ENCODE data around the gene APOL1. TPM values are rescaled to one million over a fixed set of nuclear protein-coding genes. Genes with fewer than 3 reads are reported as not detected.

Gene APOL1
- total and polyA plus RNA-seq, 2 donors (not counting 1 experiment from before 2014, with no cell fraction given), result 3.3 to 11.2 TPM

DNA sequence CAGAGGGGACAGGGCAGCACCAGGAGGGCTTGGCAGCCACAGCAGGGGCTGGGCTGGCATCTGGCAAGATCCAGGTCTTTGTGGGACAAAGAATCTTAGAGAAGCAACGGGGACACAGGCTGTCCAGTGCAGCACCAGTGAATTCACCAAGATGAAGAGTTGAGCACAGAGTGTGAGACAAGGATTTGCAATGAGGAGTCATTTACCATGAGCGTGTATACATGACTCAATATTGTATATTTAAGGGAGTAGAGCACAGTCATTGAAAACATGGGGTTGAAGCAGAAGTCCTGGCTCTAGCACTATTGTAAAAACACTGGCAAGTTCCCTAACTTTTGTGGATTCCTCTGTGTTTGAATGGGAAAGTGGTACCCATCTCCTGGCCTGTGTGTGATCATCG, 3.5 kb downstream of the APOL1 start:
- POLR2A ChIA-PET, result no interaction called here
- H2AFZ ChIP-seq (ENCODE audit: insufficient read depth, low read depth, low read length, poor library complexity, severe bottlenecking), result no peak overlapping the region

DNA sequence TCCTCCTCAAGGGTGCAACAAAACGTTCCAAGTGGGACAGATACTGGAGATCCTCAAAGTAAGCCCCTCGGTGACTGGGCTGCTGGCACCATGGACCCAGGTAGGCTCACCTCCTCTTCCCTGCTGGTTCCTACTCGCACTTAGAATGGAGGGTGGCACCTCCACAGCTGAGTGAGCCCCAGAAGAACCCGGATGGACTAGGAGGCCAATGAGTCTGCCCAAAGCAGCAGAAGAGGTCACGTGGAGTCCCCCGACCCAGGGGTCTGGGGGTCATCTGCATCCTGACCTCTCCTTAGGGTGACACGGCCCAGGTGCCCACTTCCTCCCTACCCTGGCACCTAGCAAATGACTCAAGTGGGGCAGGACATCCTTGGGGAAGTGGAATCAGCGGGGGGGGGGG, 4.4 kb downstream of the APOL1 start:
- no peak for ATAC-seq (ENCODE audit: low read depth)

More for the DNA sequence above, 3.5 kb downstream of the APOL1 start:
- H3K79me2 ChIP-seq (ENCODE audit: control insufficient read depth, insufficient read depth, low read length), result peaks cover 16% of the 10 kb centered on the region
- CTCF ChIA-PET, result no interaction called here
- no peak overlapping the region for H3K4me2 ChIP-seq (replicated peaks; ENCODE audit: low read depth, low read length, poor library complexity, severe bottlenecking)
- Mint-ChIP-seq H3K27ac (no peak overlapping the region), H3K27me3 (no peaks in the 10 kb centered on the region), H3K4me1 (peaks cover 40% of the 10 kb centered on the region), H3K4me3 (no peak overlapping the region), H3K9me3 (ENCODE audit: insufficient read depth) (no peaks in the 10 kb centered on the region)
- no peak overlapping the region for H3K9ac ChIP-seq (ENCODE audit: low read length)
- no peak overlapping the region for H3K27ac ChIP-seq (ENCODE audit: low read length in 2 of 2)
- no peaks in the 10 kb centered on the region for H4K20me1 ChIP-seq (ENCODE audit: control insufficient read depth, insufficient read depth, low read length, poor library complexity, severe bottlenecking)
- no peak for ATAC-seq (ENCODE audit: low read depth)
- no peak overlapping the region for H3K4me3 ChIP-seq (ENCODE audit: control extremely low read depth in 1 of 5, extremely low read depth in 1 of 5, insufficient read depth in 1 of 5, low read depth in 2 of 5, low read length in 4 of 5)
- no peak for DNase-seq
- H3K36me3 ChIP-seq (replicated peaks in 1 of 2; ENCODE audit: control extremely low read depth in 1 of 2, control insufficient read depth in 1 of 2, extremely low read depth in 1 of 2, insufficient read depth in 2 of 2, low read length in 1 of 2), result peaks cover 0 to 16% of the 10 kb centered on the region in 2 experiments
- intact Hi-C loops (cut with micrococcal nuclease), result no loop called here
- WGBS (ENCODE audit: insufficient coverage), result 88% methylated on average over 2 of the region's 3 CpGs
- no peak for TF ChIP-seq EZH2 (IDR thresholded peaks at IDR 0.05; ENCODE audit: borderline replicate concordance, insufficient read depth, low read depth, low read length, poor library complexity, severe bottlenecking)
- no peaks in the 10 kb centered on the region for H3K9me3 ChIP-seq (ENCODE audit: control extremely low read depth in 1 of 3, control insufficient read depth in 2 of 3, insufficient read depth in 1 of 3, low read length in 2 of 3)
- H3K27me3 ChIP-seq (replicated peaks in 1 of 4; ENCODE audit: control extremely low read depth in 1 of 4, control insufficient read depth in 3 of 4, insufficient read depth in 4 of 4, low read length in 3 of 4), result no peaks in the 10 kb centered on the region
- H3K4me1 ChIP-seq (ENCODE audit: control insufficient read depth in 2 of 2, insufficient read depth in 2 of 2, low read length in 2 of 2), result peaks cover 17 to 27% of the 10 kb centered on the region in 2 donors

More for the DNA sequence above, 4.4 kb downstream of the APOL1 start:
- Mint-ChIP-seq H3K9me3 (ENCODE audit: insufficient read depth) (no peaks in the 10 kb centered on the region), H3K4me3 (no peak overlapping the region), H3K4me1 (peaks cover 38% of the 10 kb centered on the region), H3K27me3 (no peaks in the 10 kb centered on the region), H3K27ac (no peak overlapping the region)
- TF ChIP-seq EZH2 (IDR thresholded peaks at IDR 0.05; ENCODE audit: borderline replicate concordance, insufficient read depth, low read depth, low read length, poor library complexity, severe bottlenecking), result no peak
- TF ChIP-seq, protein P1, sequence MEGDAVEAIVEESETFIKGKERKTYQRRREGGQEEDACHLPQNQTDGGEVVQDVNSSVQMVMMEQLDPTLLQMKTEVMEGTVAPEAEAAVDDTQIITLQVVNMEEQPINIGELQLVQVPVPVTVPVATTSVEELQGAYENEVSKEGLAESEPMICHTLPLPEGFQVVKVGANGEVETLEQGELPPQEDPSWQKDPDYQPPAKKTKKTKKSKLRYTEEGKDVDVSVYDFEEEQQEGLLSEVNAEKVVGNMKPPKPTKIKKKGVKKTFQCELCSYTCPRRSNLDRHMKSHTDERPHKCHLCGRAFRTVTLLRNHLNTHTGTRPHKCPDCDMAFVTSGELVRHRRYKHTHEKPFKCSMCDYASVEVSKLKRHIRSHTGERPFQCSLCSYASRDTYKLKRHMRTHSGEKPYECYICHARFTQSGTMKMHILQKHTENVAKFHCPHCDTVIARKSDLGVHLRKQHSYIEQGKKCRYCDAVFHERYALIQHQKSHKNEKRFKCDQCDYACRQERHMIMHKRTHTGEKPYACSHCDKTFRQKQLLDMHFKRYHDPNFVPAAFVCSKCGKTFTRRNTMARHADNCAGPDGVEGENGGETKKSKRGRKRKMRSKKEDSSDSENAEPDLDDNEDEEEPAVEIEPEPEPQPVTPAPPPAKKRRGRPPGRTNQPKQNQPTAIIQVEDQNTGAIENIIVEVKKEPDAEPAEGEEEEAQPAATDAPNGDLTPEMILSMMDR (IDR thresholded peaks at IDR 0.05), result no peak
- intact Hi-C loops (cut with micrococcal nuclease), result no loop called here
- Histone ChIP-seq H3K36me3 (replicated peaks in 1 of 2; ENCODE audit: control extremely low read depth in 1 of 2, control insufficient read depth in 1 of 2, extremely low read depth in 1 of 2, insufficient read depth in 2 of 2, low read length in 1 of 2) (peaks cover 0 to 21% of the 10 kb centered on the region in 2 experiments), H3K27ac (ENCODE audit: low read length in 2 of 2) (no peak overlapping the region), H3K4me1 (ENCODE audit: control insufficient read depth in 2 of 2, insufficient read depth in 2 of 2, low read length in 2 of 2) (peaks cover 17 to 27% of the 10 kb centered on the region in 2 donors), H4K20me1 (ENCODE audit: control insufficient read depth, insufficient read depth, low read length, poor library complexity, severe bottlenecking) (no peaks in the 10 kb centered on the region), H3K9ac (ENCODE audit: low read length) (no peak overlapping the region), H3K27me3 (replicated peaks in 1 of 4; ENCODE audit: control extremely low read depth in 1 of 4, control insufficient read depth in 3 of 4, insufficient read depth in 4 of 4, low read length in 3 of 4) (no peaks in the 10 kb centered on the region), H3K79me2 (ENCODE audit: control insufficient read depth, insufficient read depth, low read length) (peaks cover 16% of the 10 kb centered on the region), H3K4me3 (ENCODE audit: control extremely low read depth in 1 of 5, extremely low read depth in 1 of 5, insufficient read depth in 1 of 5, low read depth in 2 of 5, low read length in 4 of 5) (no peak overlapping the region), H3K9me3 (ENCODE audit: control extremely low read depth in 1 of 3, control insufficient read depth in 2 of 3, insufficient read depth in 1 of 3, low read length in 2 of 3) (no peaks in the 10 kb centered on the region), H3K4me2 (replicated peaks; ENCODE audit: low read depth, low read length, poor library complexity, severe bottlenecking) (no peak overlapping the region), H2AFZ (ENCODE audit: insufficient read depth, low read depth, low read length, poor library complexity, severe bottlenecking) (no peak overlapping the region)
- 95% methylated on average over 6 of the region's 8 CpGs for WGBS (ENCODE audit: insufficient coverage)
- ChIA-PET CTCF (no interaction called here), POLR2A (no interaction called here)
- DNase-seq, result no peak

Measured in B cell (primary cell).